Effector memory CD4-positive, alpha-beta T cell (primary cell): ENCODE results near the gene SUN5.
"Not testable (repeated sequence)": the region's sequence is repeated elsewhere in the genome, so short reads cannot be mapped to it uniquely, and the experiment has no call there.

ENCODE experiments used
- DNase-seq, 3 donors: peaks; one replicate each; pipeline ENCODE4 v3.0.0-alpha.2; 2020
- H3K27ac ChIP-seq: 2 replicates; pipeline ENCODE4 v1.7.0; 2013; ENCODE audit warnings: mild to moderate bottlenecking, low read length, moderate library complexity; ENCODE audit not compliant: insufficient read depth, poor library complexity, severe bottlenecking
- H3K27me3 ChIP-seq: replicated peaks from 2 replicates; pipeline ENCODE4 v1.7.0; 2013; ENCODE audit warnings: mild to moderate bottlenecking, low read length; ENCODE audit not compliant: insufficient read depth, control insufficient read depth, poor library complexity, severe bottlenecking
- H3K36me3 ChIP-seq: 2 replicates; pipeline ENCODE4 v1.7.0; 2013; ENCODE audit warnings: mild to moderate bottlenecking, low read length, moderate library complexity; ENCODE audit not compliant: control insufficient read depth, insufficient read depth
- H3K4me1 ChIP-seq: 2 replicates; pipeline ENCODE4 v1.7.0; 2013; ENCODE audit warnings: low read length, mild to moderate bottlenecking; ENCODE audit not compliant: control insufficient read depth, insufficient read depth, poor library complexity, severe bottlenecking
- H3K4me3 ChIP-seq: 2 replicates; pipeline ENCODE4 v1.7.0; 2013; ENCODE audit warnings: low read length, low read depth, mild to moderate bottlenecking; ENCODE audit not compliant: insufficient read depth, poor library complexity, severe bottlenecking
- H3K9me3 ChIP-seq: 2 replicates; pipeline ENCODE4 v1.7.0; 2013; ENCODE audit warnings: mild to moderate bottlenecking, low read length, moderate library complexity; ENCODE audit not compliant: control insufficient read depth
- total RNA-seq, 3 donors: gene quantifications; one replicate each; lab custom pipeline; 2026; lab: John Stamatoyannopoulos, UW

The SUN5 gene
- 0 to 0.17 (median 0) reads per million in 3 donors for total RNA-seq

GRCh38 chr20:33004141-33004751 lies at the start of gene SUN5:
Gene SUN5, minus strand, starts transcription at chr20:33004433. Its CDS starts 93 bp downstream, at chr20:33004340.
- H3K4me1 ChIP-seq = no peaks in the 10 kb centered on the region
- no peak within 1 kb of the TSS for H3K27ac ChIP-seq
- DNase-seq = no peak
- H3K27me3 ChIP-seq = no peaks in the 10 kb centered on the region
- H3K36me3 ChIP-seq = no peaks in the 10 kb centered on the region
- no peak within 1 kb of the TSS for H3K4me3 ChIP-seq
- no peaks in the 10 kb centered on the region for H3K9me3 ChIP-seq

GRCh38 chr20:33053291-33054106 lies 49.3 kb upstream of the SUN5 start, which contains the start of gene BPIFB3:
Gene BPIFB3, plus strand, starts transcription at chr20:33053903. Its CDS starts 1,533 bp downstream, at chr20:33055436.
- no peak for DNase-seq
- no peaks in the 10 kb centered on the region for H3K9me3 ChIP-seq
- H3K27ac ChIP-seq = no peak within 1 kb of the TSS
- H3K4me3 ChIP-seq = no peak within 1 kb of the TSS
- no peaks in the 10 kb centered on the region for H3K36me3 ChIP-seq
- no peaks in the 10 kb centered on the region for H3K27me3 ChIP-seq
- H3K4me1 ChIP-seq = no peaks in the 10 kb centered on the region

- Histone ChIP-seq H3K9me3 (no peaks in the 10 kb centered on the region), H3K27ac (no peak overlapping the region), H3K4me3 (no peak overlapping the region), H3K4me1 (no peaks in the 10 kb centered on the region), H3K36me3 (no peaks in the 10 kb centered on the region), H3K27me3 (no peaks in the 10 kb centered on the region)
- DNase-seq = no peak
Measured at GRCh38 chr20:33051333-33051732, 47.1 kb upstream of the SUN5 start.

- no peak overlapping the region for H3K4me3 ChIP-seq
- H3K27me3 ChIP-seq = no peaks in the 10 kb centered on the region
- H3K36me3 ChIP-seq = no peaks in the 10 kb centered on the region
- H3K9me3 ChIP-seq = no peaks in the 10 kb centered on the region
- no peak for DNase-seq
- no peak overlapping the region for H3K27ac ChIP-seq
- no peaks in the 10 kb centered on the region for H3K4me1 ChIP-seq
Measured at GRCh38 chr20:33046412-33046811, 42.2 kb upstream of the SUN5 start.

- H3K36me3 ChIP-seq, DNase-seq, H3K4me1 ChIP-seq, H3K27me3 ChIP-seq, H3K9me3 ChIP-seq, H3K27ac ChIP-seq, H3K4me3 ChIP-seq: not testable (repeated sequence)
Measured at GRCh38 chr20:33045129-33045721, 41.0 kb upstream of the SUN5 start.

- H3K4me1 ChIP-seq = no peaks in the 10 kb centered on the region
- H3K36me3 ChIP-seq = no peaks in the 10 kb centered on the region
- no peak overlapping the region for H3K27ac ChIP-seq
- no peaks in the 10 kb centered on the region for H3K27me3 ChIP-seq
- H3K4me3 ChIP-seq = no peak overlapping the region
- H3K9me3 ChIP-seq = no peaks in the 10 kb centered on the region
- DNase-seq = no peak
Measured at GRCh38 chr20:33043731-33044181, 39.5 kb upstream of the SUN5 start.

- no peak overlapping the region for H3K27ac ChIP-seq
- H3K4me1 ChIP-seq = no peaks in the 10 kb centered on the region
- H3K4me3 ChIP-seq = no peak overlapping the region
- H3K27me3 ChIP-seq = no peaks in the 10 kb centered on the region
- H3K36me3 ChIP-seq = no peaks in the 10 kb centered on the region
- DNase-seq = no peak
- H3K9me3 ChIP-seq = no peaks in the 10 kb centered on the region
Measured at GRCh38 chr20:33042983-33043730, 38.9 kb upstream of the SUN5 start.

- H3K27me3 ChIP-seq = no peaks in the 10 kb centered on the region
Measured at GRCh38 chr20:33042430-33042829, 38.2 kb upstream of the SUN5 start.

GRCh38 chr20:33038243-33038642 lies 34.0 kb upstream of the SUN5 start:
- Histone ChIP-seq H3K27ac (no peak overlapping the region), H3K9me3 (no peaks in the 10 kb centered on the region), H3K27me3 (no peaks in the 10 kb centered on the region), H3K4me3 (no peak overlapping the region), H3K4me1 (no peaks in the 10 kb centered on the region), H3K36me3 (no peaks in the 10 kb centered on the region)
- no peak for DNase-seq

More at GRCh38 chr20:33042430-33042829, 38.2 kb upstream of the SUN5 start:
- Histone ChIP-seq H3K4me3 (no peak overlapping the region), H3K4me1 (no peaks in the 10 kb centered on the region), H3K36me3 (no peaks in the 10 kb centered on the region), H3K27ac (no peak overlapping the region), H3K9me3 (no peaks in the 10 kb centered on the region)
- no peak for DNase-seq
